22Rv1 (cell line): ENCODE measurements around the gene FMOD.

Source experiments
- H3K27ac ChIP-seq: fragments of 450-650 bp; 2 replicates; pipeline ENCODE4 v1.5.1; 2017
- ZFX ChIP-seq: fragments of 450-650 bp; IDR thresholded peaks from 2 replicates; pipeline ENCODE4 v1.6.1; 2017; ENCODE audit warnings: antibody characterized with exemption, borderline replicate concordance
- TF ChIP-seq, protein P1 (sequence below): fragments of 450-650 bp; IDR thresholded peaks from 2 replicates; pipeline ENCODE4 v1.5.1; 2017; ENCODE audit warnings: mild to moderate bottlenecking

Gene FMOD

GRCh38 chr1:203381151-203381751, 30.3 kb upstream of the FMOD start:
- H3K27ac ChIP-seq = no peak overlapping the region
- TF ChIP-seq ZFX = no peak

- TF ChIP-seq, protein P1, sequence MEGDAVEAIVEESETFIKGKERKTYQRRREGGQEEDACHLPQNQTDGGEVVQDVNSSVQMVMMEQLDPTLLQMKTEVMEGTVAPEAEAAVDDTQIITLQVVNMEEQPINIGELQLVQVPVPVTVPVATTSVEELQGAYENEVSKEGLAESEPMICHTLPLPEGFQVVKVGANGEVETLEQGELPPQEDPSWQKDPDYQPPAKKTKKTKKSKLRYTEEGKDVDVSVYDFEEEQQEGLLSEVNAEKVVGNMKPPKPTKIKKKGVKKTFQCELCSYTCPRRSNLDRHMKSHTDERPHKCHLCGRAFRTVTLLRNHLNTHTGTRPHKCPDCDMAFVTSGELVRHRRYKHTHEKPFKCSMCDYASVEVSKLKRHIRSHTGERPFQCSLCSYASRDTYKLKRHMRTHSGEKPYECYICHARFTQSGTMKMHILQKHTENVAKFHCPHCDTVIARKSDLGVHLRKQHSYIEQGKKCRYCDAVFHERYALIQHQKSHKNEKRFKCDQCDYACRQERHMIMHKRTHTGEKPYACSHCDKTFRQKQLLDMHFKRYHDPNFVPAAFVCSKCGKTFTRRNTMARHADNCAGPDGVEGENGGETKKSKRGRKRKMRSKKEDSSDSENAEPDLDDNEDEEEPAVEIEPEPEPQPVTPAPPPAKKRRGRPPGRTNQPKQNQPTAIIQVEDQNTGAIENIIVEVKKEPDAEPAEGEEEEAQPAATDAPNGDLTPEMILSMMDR = no peak
- no peak for TF ChIP-seq ZFX
- H3K27ac ChIP-seq = no peak overlapping the region
These were observed 29.7 kb upstream of the FMOD start for GRCh38 chr1:203380420-203381150.

GRCh38 chr1:203379825-203380224, 28.9 kb upstream of the FMOD start:
- no peak overlapping the region for H3K27ac ChIP-seq
- TF ChIP-seq ZFX = no peak
- TF ChIP-seq, protein P1 = no peak

DNA sequence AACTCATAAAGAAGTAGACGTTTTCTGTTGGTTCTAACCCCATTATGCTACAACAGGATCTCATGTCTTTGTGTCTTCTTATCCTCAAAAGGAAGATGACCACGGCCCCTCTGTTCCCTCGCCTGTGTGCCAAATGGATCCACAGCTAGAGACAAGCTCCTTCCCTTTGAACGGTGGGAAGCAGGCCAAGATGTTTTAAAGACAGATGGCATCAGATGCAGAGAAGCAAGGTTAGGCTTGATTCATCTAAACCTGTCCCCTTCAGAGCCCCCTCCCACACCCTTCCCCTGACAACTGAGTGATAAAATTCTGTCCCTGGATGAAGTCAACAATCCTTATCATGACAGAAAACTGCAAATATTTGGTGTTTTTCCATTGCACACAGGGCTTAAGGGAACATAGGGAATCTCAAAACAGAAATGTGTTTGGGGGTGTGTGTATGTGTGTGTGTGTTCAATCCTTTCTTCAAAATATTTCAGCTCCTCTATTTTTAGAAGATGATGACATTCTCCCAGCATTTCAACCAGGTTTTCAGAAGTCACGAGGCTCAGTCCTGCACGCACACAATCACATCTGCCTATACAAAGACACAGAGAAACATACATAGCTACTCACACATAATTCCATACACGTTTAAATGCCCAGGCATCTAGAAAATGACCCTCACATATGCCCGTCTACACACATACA, 27.8 kb upstream of the FMOD start:
- no peak for TF ChIP-seq ZFX
- TF ChIP-seq, protein P1 = no peak
- H3K27ac ChIP-seq = no peak overlapping the region

DNA sequence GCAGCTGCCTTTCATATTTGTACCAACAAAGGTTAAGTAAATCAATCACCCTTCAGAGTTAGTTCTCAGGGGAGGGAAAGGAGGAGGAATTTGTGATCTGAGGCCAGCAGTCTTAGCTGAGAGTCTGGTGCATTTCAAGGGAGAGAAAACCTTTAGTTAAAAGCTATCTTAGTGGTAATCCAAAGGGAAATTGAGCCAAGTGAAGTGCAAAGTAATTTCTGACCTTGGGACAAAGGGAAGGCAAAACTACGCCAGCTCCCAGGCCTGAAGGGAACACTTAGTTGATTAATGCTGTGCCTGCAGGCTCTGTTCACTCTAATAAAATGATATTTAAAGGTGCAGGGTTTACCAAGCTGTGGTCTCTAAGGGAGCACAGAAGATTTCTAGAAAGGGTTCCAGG, 23.1 kb upstream of the FMOD start:
- no peak overlapping the region for H3K27ac ChIP-seq
- TF ChIP-seq ZFX = no peak

- TF ChIP-seq, protein P1 = no peak
- TF ChIP-seq ZFX = no peak
- H3K27ac ChIP-seq = no peak overlapping the region
These were observed 22.1 kb upstream of the FMOD start for GRCh38 chr1:203373002-203373401.

- no peak for TF ChIP-seq ZFX
- TF ChIP-seq, protein P1 = no peak
- no peak overlapping the region for H3K27ac ChIP-seq
These were observed 20.4 kb upstream of the FMOD start for GRCh38 chr1:203371288-203371687.

- H3K27ac ChIP-seq = no peak overlapping the region
- no peak for TF ChIP-seq ZFX
- TF ChIP-seq, protein P1 = no peak
These were observed 18.7 kb upstream of the FMOD start for GRCh38 chr1:203369666-203370065.
